Gastrocnemius medialis (tissue), 4 donors: ENCODE data around the gene PPP2R2C.

Source experiments
- CTCF ChIP-seq, 5 experiments: fragments of 450-650 bp in 3 of 5; fragments of 200-600 bp in 2 of 5; sonication (generic) in 2 of 5; IDR thresholded peaks in 4 of 5; conservative IDR thresholded peaks in 1 of 5; 1 replicate in 4 of 5; 2 replicates in 1 of 5; pipeline ENCODE4 v1.5.1; 2016 to 2019; ENCODE audit warnings: antibody characterized with exemption in 5 of 5, mild to moderate bottlenecking in 3 of 5, moderate library complexity in 3 of 5
- POLR2A ChIP-seq, 2 donors: fragments of 450-650 bp; IDR thresholded peaks; one replicate each; pipeline ENCODE4 v1.6.1; 2017; ENCODE audit warnings: antibody characterized with exemption in 2 of 2, mild to moderate bottlenecking in 2 of 2, moderate library complexity in 2 of 2

DNA sequence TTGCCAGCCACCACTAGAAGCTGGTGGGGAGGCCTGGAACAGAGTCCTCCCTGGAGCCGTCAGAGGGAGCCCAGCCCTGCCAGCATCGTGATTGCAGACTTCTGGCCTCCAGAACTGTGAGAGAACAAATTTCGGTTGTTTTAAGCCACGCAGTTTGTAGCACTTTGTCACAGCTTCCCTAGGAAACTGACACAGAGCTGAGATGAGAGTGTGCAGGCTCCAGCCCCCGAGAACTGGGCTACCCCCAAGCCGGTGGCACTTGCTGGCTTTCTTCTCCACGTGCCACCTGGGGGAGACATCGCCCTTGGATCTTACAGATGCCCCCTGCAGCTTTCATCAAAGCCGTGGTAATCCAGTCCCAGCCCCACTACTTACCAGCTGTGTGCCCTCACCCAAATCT lies 83.7 kb downstream of the PPP2R2C start:
- TF ChIP-seq CTCF (IDR thresholded peaks at IDR 0.05 in 4 of 5, conservative IDR thresholded peaks at IDR 0.05 in 1 of 5) = no peak
- no peak for TF ChIP-seq POLR2A (IDR thresholded peaks at IDR 0.05)
